Ecto neural progenitor cell (in vitro differentiated cells): ENCODE data around the gene GPR37L1.
"Not testable (repeated sequence)": the region's sequence is repeated elsewhere in the genome, so short reads cannot be mapped to it uniquely, and the experiment has no call there.

ENCODE experiments used
- DNase-seq: peaks from one replicate; pipeline ENCODE4 v3.0.0-alpha.2; 2018; ENCODE audit warnings: low spot score

The GPR37L1 gene

DNA sequence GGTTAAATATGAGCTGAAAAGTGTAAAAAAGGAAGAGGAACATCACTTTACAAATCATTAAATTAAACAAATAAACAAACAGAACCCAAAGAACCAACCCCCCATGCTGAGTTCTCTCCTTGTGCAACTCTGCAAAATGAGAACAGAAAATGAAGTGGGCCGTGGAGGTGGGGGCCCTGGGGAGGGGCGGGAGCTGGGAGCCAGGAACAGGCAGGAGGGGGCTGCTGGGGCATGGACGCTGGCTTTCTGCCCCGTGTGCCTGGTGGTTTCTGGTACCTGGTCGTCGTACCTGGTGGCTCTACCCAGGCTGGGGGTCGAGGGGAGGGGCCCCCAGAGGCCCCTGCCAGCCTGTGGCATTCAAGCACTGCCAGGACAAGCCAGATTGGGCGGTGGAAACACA is 10.8 kb downstream of the GPR37L1 start:
- no peak for DNase-seq

GRCh38 chr1:202133989-202134388 is 11.3 kb downstream of the GPR37L1 start:
- no peak for DNase-seq

- no peak for DNase-seq
These were observed 12.0 kb downstream of the GPR37L1 start for GRCh38 chr1:202134645-202135172.

GRCh38 chr1:202135221-202135721 is 12.6 kb downstream of the GPR37L1 start:
- DNase-seq: peak; percentile 75

DNA sequence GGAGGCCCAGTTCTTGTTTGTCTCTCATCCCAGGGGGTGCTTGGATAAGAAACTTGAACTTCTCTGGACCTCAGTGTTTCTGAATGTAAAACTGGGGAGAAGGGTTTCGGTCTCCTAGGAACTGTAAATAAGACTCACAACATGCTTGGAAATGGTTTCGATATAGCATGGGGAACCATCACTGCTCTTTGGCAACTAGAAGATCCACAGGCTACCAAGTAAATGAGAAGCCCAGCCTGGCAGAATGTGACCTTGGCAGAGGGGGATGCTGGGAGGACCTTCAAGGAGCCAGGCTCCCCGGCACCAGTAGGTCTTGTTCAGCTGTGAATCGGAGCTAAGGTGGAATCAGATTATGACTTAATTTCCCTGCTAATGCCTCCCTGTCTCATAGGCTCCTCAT is 18.1 kb downstream of the GPR37L1 start:
- no peak for DNase-seq

GRCh38 chr1:202141468-202141867 is 18.8 kb downstream of the GPR37L1 start:
- not testable (repeated sequence) for DNase-seq

DNA sequence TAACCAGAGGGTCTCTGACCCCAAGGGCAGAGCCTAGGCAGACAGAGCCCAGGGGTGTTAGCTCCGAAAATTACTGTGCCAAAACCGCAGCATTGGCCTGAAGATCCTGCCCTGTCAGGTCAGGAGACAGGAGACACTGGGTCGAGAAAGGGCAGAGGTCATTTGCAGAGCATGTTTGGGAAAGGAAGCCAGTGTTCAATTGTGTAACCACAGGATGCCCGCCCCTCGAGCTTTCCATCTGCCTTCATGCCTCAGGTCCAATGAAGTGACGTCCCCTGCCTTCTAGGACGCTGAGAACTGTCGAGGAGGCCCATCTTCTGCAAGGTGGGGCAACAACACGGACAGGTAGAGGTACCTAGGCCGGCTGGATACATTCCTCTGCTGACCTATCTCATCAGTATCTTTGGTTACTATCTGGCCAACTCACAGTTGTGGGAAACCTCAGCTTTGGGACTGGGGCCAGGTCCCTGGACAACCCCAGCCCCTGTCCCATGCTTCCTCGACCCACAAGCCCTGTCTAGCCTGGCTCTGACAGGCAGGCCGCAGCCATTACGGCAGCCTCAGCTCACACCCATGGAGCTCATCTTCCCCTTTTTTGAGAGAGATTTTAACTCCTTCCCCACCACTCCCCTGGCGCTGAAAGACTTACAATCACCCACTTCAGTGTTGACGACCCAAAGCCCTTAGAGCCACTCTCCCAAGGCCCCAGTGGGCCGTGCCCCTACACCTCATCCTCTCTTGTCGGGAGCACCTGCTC is 20.5 kb downstream of the GPR37L1 start:
- no peak for DNase-seq

GRCh38 chr1:202143768-202144401 is 21.2 kb downstream of the GPR37L1 start:
- DNase-seq: peak; percentile 69

DNA sequence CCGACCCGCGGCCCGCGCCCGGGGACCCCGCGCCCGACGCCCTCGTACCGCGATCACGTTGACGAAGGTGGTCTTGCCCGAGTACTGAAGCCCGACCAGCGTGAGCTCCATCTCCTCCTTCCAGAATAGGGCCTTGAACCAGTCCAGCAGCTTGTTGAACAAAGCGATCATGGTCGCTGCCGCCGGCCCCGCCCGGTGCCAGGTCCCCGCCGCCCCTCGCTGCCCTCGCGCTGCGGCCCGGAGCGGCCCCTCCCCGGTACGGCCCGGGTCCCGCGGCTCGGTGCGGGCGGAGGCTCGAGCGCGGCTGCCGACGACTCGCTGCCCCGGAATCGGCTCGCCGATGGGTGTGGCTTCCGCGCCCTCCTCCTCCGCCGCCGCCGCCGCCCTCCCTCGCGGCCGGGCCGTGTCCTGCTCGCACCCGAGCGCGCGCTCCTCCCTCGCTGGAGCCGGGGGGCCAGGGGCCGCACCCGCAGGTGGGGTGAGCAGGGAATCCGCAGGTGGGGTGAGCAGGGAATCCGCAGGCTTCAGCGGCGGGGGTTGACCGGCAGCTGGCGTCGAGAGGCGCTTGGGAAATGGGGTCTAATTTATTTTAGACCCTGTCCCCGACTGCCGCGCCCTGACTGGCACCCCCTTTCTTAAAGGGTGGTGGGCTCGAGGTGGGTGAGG is 21.8 kb downstream of the GPR37L1 start, which contains the start of gene ARL8A:
Gene ARL8A (minus strand): TSS at position 336 of the 666 bp plus-strand sequence. CDS start 165 bp downstream, at position 171.
- peak; percentile 85 for DNase-seq

- no peak for DNase-seq
These were observed 22.5 kb downstream of the GPR37L1 start for GRCh38 chr1:202145068-202145743.

GRCh38 chr1:202145744-202146140 is 23.0 kb downstream of the GPR37L1 start:
- DNase-seq: not testable (repeated sequence)

GRCh38 chr1:202146279-202146678 is 23.6 kb downstream of the GPR37L1 start:
- DNase-seq: no peak

DNA sequence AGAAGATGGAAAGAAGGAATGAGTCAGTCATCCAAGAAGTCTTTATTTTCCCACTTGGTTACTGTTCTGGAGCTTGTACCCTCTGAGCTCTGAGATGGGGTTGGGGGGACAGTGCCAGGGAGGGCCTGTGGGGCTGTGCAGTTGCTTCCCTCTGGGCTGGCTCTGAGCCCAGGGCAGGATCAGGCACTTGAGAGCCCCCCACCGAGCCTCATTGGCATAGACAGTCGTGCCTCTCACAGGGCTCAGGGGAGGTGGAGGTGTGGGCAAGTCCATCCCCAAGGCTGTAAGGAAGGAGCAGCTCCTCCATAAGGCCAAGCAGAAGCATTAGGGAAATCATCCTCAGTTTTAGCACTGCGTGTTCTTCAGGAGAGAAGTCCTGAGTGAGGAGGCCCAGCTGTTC is 24.3 kb downstream of the GPR37L1 start:
- no peak for DNase-seq

DNA sequence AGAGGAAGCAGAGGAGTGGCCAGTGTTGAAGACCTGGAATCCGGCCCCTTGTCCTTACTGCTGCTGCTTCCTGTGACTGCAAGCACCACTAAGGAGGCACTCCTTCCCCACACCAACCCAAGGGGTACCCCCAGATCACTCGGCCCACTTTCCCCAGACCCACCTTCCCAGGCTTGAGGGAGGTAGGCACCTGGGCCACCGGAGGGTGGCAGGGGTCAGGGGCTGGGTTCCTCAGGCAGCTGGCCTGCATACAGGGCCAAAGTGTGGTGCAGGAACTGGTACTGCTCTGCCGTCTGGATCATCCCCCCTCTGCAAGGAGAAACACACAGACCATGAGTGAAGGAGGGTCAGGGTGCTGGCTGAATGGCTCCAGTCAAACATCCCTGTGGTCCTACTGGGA is 25.7 kb downstream of the GPR37L1 start:
- no peak for DNase-seq

DNA sequence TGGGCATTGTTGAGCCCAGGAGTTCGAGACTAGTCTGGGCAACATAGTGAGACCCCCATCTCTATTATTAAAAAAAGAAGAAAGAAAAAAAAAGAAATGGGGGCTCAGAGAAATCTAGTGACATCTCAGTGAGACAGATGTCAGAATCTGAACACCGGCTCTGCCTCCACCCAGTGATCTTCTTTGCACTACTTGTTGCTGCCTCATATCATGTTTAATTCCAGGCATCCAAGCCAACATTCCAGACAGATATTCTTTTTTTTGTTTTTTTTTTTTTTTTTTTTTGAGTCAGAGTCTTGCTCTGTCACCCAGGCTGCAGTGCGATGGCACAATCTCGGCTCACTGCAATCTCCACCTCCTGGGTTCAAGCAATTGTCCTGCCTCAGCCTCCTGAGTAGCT is 26.8 kb downstream of the GPR37L1 start:
- no peak for DNase-seq

DNA sequence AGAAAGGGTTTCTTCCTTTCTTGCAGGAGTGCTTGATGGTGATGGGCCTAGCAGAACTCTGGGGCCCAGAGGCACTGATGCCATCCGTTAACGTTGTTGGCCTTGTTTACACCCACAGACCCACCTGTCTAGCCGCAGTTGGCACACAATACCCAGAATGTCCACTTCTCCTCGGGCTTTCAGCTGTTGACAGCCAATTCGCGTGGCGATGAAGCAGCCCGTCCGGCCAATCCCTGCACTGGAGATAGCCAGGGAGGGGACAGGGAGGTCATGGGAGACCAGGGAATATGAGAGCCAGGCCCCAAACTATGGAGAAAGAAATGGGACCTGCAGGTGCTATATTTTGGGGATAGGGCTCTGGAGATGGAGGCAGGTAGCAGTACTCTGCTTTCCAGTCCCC is 27.5 kb downstream of the GPR37L1 start:
- DNase-seq: no peak

GRCh38 chr1:202150602-202151001 is 27.9 kb downstream of the GPR37L1 start:
- DNase-seq: no peak

DNA sequence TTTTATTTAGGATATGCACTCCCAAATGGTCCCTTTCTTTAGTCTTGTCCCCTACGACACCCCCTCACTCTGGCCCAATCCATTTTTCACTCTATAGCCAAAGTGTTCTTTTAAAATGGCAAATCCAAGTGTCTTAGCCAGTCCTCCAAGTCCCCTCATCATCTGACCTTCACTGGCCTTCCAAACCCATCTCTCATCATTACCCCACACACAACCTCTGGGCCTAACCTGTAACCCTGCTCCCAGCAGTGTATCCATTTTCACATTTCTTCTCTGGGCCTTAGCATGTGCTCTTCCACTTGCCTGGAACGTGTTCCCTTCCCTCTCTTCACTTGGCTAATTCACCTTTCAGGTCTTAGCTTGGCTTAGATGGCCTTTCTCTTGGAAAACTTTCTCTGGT is 28.3 kb downstream of the GPR37L1 start:
- no peak for DNase-seq

DNA sequence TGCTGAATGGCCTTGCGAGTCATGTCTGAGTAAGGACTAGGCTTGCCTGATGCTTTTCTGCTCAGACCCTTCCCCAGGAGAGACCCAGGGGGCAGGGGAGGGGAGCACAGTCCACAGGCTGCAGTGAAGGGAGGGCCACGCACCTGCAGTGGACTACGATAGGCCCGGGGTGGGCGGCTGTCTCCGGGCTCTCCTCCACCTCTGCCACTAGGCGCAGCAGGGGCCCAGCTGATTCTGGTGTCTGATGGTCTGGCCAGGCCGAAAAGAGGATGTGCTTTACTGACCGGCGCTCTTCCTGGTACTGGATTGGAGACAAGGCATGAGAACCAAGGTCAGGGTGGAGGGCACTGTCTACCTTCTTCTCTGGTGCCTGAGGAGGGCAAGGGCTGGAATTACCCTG is 29.7 kb downstream of the GPR37L1 start:
- DNase-seq: no peak

GRCh38 chr1:202153284-202153683 is 30.6 kb downstream of the GPR37L1 start:
- no peak for DNase-seq

GRCh38 chr1:202154148-202154765 is 31.5 kb downstream of the GPR37L1 start:
- no peak for DNase-seq
